Skin of body (tissue), 3 donors: ENCODE data around the gene ANKRD1. TPM values are rescaled to one million over a fixed set of nuclear protein-coding genes. Genes with fewer than 3 reads are reported as not detected.

ENCODE experiments used
- DNase-seq: peaks from one replicate; lab custom pipeline; 2025; lab: John Stamatoyannopoulos, UW
- small RNA-seq: library from RNA; depleted of rRNA; stranded (forward); fragments of <200 nt; gene quantifications from one replicate; pipeline ENCODE3, GENCODE V24; 2014; ENCODE audit warnings: low replicate concordance
- total RNA-seq: library from RNA; depleted of rRNA; stranded (reverse); fragments of >200 nt; gene quantifications from one replicate; pipeline ENCODE4 v1.2.3, GENCODE V29; 2014

The ANKRD1 gene
- total RNA-seq, 1 donor from 2014 or later = 10.9 TPM

- DNase-seq = peak; percentile 13
Observed at GRCh38 chr10:90862908-90863514, 57.9 kb downstream of the ANKRD1 start.

Small RNA genes lying within 50 kb of the gene (small RNA-seq; reads per million reads assigned to genes)
- gene RF00019 = not detected
- gene RNU6-740P = not detected

Other genes starting within 250 kb of the ANKRD1 start
- gene HTR7, start 63.0 kb downstream of the ANKRD1 start, total RNA-seq = 0.30 TPM
- gene RPP30, start 49.1 kb downstream of the ANKRD1 start, total RNA-seq = 45.2 TPM